ENCODE data around the gene AP3B1. TPM values are rescaled to one million over a fixed set of nuclear protein-coding genes. Genes with fewer than 3 reads are reported as not detected.
A peak's percentile ranks its signal among the peaks of the same experiment; 100 is the strongest.

Gene AP3B1
- total and polyA plus RNA-seq, 2 of the 8 experiments (the other 6 are each of a cell fraction or from before 2014, with no cell fraction given), result 45.8 to 48.3 TPM

- TF ChIP-seq CHD7 (IDR thresholded peaks at IDR 0.05; ENCODE audit: insufficient replicate concordance, low read length) (peak; percentile 92), MAFK (IDR thresholded peaks at IDR 0.05; ENCODE audit: low read depth, low read length) (no peak), NANOG (IDR thresholded peaks at IDR 0.05; ENCODE audit: insufficient read depth, low read depth, low read length, poor library complexity, severe bottlenecking) (peak; percentile 92), TCF12 (IDR thresholded peaks at IDR 0.05; ENCODE audit: low read depth, low read length) (0 out of 2 replicates have a peak, but pooled peaks have one; percentile 19), JUND (IDR thresholded peaks at IDR 0.05; ENCODE audit: low read length) (no peak), HDAC2 (IDR thresholded peaks at IDR 0.05; ENCODE audit: borderline replicate concordance in 1 of 2, low read depth in 2 of 2, low read length in 2 of 2) (0 out of 4 replicates have a peak, but pooled peaks of 1 of the 2 experiments have one; percentile 31), SIN3A (conservative IDR thresholded peaks at IDR 0.05 in 1 of 2, IDR thresholded peaks at IDR 0.05 in 1 of 2; ENCODE audit: low read depth in 1 of 2, low read length in 2 of 2) (peak in 1 of 2 experiments; percentile 34; a peak in 1 of 4 replicates), E2F6 (IDR thresholded peaks at IDR 0.05) (no peak)
Observed at GRCh38 chr5:77958642-77959330, 335.7 kb downstream of the AP3B1 start (continued).

Data from H1 (cell line).